ENCODE results near the gene FAM204A. TPM values are rescaled to one million over a fixed set of nuclear protein-coding genes. Genes with fewer than 3 reads are reported as not detected.

FAM204A gene
- polyA plus RNA-seq, 1 experiment: 23.1 TPM

DNA sequence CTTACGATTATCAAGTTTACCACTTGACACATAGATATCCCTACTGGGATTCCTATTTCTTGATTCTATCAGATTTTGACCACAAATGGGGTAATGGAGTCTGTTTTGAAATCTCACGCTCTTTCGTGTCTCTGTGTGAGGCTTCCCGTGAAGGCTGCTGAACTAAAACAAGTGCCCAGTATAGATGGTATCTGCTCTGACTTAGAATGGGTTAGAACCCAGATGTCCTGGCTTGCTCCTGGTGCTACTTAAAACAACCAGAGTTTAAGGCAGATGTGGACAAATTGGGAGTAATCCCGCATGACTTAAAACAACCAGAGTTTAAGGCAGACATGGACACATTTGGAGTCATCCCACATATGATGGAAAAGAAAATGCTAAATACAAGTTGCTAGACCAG, 85.9 kb downstream of the FAM204A start:
- no peak overlapping the region for H3K4me3 ChIP-seq (ENCODE audit: low read depth, low read length)
- no peak for DNase-seq (ENCODE audit: low read depth)
- POLR2A ChIA-PET: no interaction called here
- H3K27me3 ChIP-seq (ENCODE audit: control insufficient read depth, insufficient read depth, low read length): no peaks in the 10 kb centered on the region
- no peaks in the 10 kb centered on the region for H3K36me3 ChIP-seq (ENCODE audit: control insufficient read depth, insufficient read depth, low read length)
- CTCF ChIA-PET: interaction anchor here (0.8 to 1.3 kb wide), 3 partner anchors 15 to 760 kb away, joined by 3 to 5 read pairs (median 3); no protein-coding TSS in a partner anchor
- TF ChIP-seq, protein P1, sequence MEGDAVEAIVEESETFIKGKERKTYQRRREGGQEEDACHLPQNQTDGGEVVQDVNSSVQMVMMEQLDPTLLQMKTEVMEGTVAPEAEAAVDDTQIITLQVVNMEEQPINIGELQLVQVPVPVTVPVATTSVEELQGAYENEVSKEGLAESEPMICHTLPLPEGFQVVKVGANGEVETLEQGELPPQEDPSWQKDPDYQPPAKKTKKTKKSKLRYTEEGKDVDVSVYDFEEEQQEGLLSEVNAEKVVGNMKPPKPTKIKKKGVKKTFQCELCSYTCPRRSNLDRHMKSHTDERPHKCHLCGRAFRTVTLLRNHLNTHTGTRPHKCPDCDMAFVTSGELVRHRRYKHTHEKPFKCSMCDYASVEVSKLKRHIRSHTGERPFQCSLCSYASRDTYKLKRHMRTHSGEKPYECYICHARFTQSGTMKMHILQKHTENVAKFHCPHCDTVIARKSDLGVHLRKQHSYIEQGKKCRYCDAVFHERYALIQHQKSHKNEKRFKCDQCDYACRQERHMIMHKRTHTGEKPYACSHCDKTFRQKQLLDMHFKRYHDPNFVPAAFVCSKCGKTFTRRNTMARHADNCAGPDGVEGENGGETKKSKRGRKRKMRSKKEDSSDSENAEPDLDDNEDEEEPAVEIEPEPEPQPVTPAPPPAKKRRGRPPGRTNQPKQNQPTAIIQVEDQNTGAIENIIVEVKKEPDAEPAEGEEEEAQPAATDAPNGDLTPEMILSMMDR (IDR thresholded peaks at IDR 0.05; ENCODE audit: insufficient read depth, low read depth, low read length): no peak

DNA sequence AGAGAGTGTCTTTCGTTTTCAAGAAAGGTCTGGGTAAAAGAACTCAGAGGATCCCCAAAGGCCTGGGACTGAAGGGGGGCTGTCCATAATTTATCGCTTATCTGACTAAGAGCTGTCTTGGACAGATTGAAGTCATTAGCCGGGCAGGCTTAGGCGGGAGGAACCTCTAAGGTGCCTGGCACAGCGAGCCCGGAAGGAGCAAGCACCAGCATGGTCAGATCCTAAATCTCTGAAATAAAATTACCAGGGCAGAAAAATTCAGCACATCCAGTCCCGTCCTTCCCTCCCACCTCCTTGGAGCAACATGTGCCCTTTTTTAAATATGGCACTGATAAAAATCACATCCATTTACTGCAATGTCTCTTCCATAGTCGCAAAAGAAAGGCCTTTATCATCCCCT, 86.8 kb downstream of the FAM204A start:
- ChIA-PET POLR2A (no interaction called here), CTCF (no interaction called here)
- DNase-seq (ENCODE audit: low read depth): no peak
- TF ChIP-seq, protein P1 (IDR thresholded peaks at IDR 0.05; ENCODE audit: insufficient read depth, low read depth, low read length): no peak
- Histone ChIP-seq H3K4me3 (ENCODE audit: low read depth, low read length) (no peak overlapping the region), H3K36me3 (ENCODE audit: control insufficient read depth, insufficient read depth, low read length) (no peaks in the 10 kb centered on the region), H3K27me3 (ENCODE audit: control insufficient read depth, insufficient read depth, low read length) (no peaks in the 10 kb centered on the region)

DNA sequence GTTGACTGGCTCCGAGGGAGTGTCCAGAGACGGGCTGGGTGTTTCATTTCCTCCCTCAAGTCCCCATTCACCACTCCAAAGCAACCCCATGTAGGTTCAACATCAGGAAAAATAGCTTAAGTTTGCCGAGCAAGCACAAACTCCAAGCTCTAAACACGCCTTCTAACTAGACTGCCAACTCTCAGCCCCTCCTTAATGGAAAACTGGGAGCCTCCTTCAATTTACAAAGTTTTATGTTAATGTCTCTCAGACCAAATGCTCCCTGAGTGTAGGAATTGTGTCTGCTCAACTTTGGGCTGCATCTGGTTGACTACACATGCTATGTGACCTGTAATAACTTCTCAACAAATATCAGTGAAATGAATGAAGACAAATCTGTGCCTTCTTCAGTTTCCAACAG, 87.5 kb downstream of the FAM204A start:
- CTCF ChIA-PET: interaction anchor here (1.3 kb wide), 1 partner anchor 10 kb away, joined by 5 read pairs; no protein-coding TSS in a partner anchor
- POLR2A ChIA-PET: no interaction called here

DNA sequence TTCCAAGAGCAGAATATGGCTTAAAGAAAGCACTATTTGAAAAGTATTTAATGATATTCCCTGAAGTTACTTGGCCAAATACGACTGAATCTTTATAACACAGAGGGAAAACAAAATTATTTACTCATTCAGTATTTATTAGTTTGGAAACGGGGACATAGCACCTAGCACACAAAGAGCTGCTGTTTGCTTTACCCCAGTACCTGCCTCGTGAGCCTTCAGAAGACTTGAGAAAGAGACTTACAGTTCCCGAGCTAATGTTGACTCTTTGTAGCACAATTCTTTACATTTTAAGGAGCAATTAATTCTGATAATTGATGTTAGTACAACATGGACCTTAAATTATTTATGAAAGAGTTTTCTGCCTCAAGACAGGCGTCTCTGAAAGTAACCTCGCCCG, 88.7 kb downstream of the FAM204A start:
- no peak for DNase-seq (ENCODE audit: low read depth)
- POLR2A ChIA-PET: no interaction called here
- Histone ChIP-seq H3K36me3 (ENCODE audit: control insufficient read depth, insufficient read depth, low read length) (no peaks in the 10 kb centered on the region), H3K4me3 (ENCODE audit: low read depth, low read length) (no peak overlapping the region), H3K27me3 (ENCODE audit: control insufficient read depth, insufficient read depth, low read length) (no peaks in the 10 kb centered on the region)
- TF ChIP-seq, protein P1 (IDR thresholded peaks at IDR 0.05; ENCODE audit: insufficient read depth, low read depth, low read length): no peak
- CTCF ChIA-PET: interaction anchor here (0.6 to 0.8 kb wide), 2 partner anchors 13 to 553 kb away, joined by 3 read pairs; no protein-coding TSS in a partner anchor

More for the DNA sequence above, 87.5 kb downstream of the FAM204A start:
- DNase-seq (ENCODE audit: low read depth): no peak
- TF ChIP-seq, protein P1 (IDR thresholded peaks at IDR 0.05; ENCODE audit: insufficient read depth, low read depth, low read length): no peak
- no peak overlapping the region for H3K4me3 ChIP-seq (ENCODE audit: low read depth, low read length)
- H3K27me3 ChIP-seq (ENCODE audit: control insufficient read depth, insufficient read depth, low read length): no peaks in the 10 kb centered on the region
- H3K36me3 ChIP-seq (ENCODE audit: control insufficient read depth, insufficient read depth, low read length): no peaks in the 10 kb centered on the region

DNA sequence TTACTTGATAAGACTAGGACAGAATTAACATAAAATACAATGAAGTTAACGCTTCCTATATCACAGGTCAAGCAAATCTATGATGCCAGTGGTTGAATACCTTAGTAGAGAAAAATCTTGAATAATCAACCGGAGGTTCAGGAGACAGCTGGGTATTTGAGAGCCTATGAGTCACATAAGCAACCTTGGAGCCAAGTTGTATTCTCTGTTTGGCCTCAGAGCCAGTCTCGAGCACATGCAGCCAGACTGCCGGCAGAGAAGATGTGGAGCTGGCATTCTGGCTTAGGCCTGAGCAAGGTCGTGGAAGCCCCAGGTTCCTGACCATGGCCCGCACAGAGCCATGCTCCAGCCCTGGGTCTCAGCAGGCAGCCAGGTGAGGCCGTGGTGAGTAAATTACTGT, 90.3 kb downstream of the FAM204A start:
- H3K27me3 ChIP-seq (ENCODE audit: control insufficient read depth, insufficient read depth, low read length): no peaks in the 10 kb centered on the region
- CTCF ChIA-PET: interaction anchor here (1.3 kb wide), 1 partner anchor 755 kb away, joined by 4 read pairs; no protein-coding TSS in a partner anchor
- H3K4me3 ChIP-seq (ENCODE audit: low read depth, low read length): no peak overlapping the region
- no peak for DNase-seq (ENCODE audit: low read depth)
- no peaks in the 10 kb centered on the region for H3K36me3 ChIP-seq (ENCODE audit: control insufficient read depth, insufficient read depth, low read length)
- POLR2A ChIA-PET: no interaction called here
- TF ChIP-seq, protein P1 (IDR thresholded peaks at IDR 0.05; ENCODE audit: insufficient read depth, low read depth, low read length): no peak

Data from BJ (cell line).